Right atrium auricular region (tissue), 2 donors: ENCODE data around the gene DLG1. TPM values are rescaled to one million over a fixed set of nuclear protein-coding genes. Genes with fewer than 3 reads are reported as not detected.

Experiments
- DNase-seq: peaks from one replicate; pipeline ENCODE4 v3.0.0-alpha.2; 2019; ENCODE audit warnings: low spot score
- H3K27ac ChIP-seq, 2 donors: fragments of 200-600 bp; sonication (generic); 1 replicate in 1 of 2; 2 replicates in 1 of 2; pipeline ENCODE4 v1.5.1; 2016 to 2019
- H3K27me3 ChIP-seq, 2 donors: fragments of 200-600 bp; sonication (generic); one replicate each; pipeline versions ENCODE4 v1.5.1 to v1.6.0; 2017 to 2019
- H3K36me3 ChIP-seq: fragments of 200-600 bp; sonication (generic); one replicate; pipeline ENCODE4 v1.5.1; 2016
- H3K4me1 ChIP-seq, 2 donors: fragments of 200-600 bp; sonication (generic); one replicate each; pipeline versions ENCODE4 v1.5.1 to v1.6.0; 2017 to 2019
- H3K4me3 ChIP-seq, 2 donors: fragments of 200-600 bp; sonication (generic); 1 replicate in 1 of 2; 2 replicates in 1 of 2; pipeline ENCODE4 v1.5.1; 2017 to 2019; ENCODE audit warnings: mild to moderate bottlenecking in 1 of 2, moderate library complexity in 1 of 2
- H3K9me3 ChIP-seq, 2 donors: fragments of 200-600 bp; sonication (generic); one replicate each; pipeline ENCODE4 v1.5.1; 2019
- total RNA-seq, 2 donors: library from RNA; depleted of rRNA; stranded (reverse); fragments of >200 nt; gene quantifications; one replicate each; pipeline ENCODE4 v1.1.0, GENCODE V29; 2016
- TF ChIP-seq, protein P1 (sequence below), 2 donors: fragments of 200-600 bp; sonication (generic); IDR thresholded peaks; one replicate each; pipeline ENCODE4 v1.5.1; 2019; ENCODE audit warnings: antibody characterized with exemption in 2 of 2

The DLG1 gene
- total RNA-seq, 2 donors from 2014 or later = 24.4 to 49.9 TPM

DNA sequence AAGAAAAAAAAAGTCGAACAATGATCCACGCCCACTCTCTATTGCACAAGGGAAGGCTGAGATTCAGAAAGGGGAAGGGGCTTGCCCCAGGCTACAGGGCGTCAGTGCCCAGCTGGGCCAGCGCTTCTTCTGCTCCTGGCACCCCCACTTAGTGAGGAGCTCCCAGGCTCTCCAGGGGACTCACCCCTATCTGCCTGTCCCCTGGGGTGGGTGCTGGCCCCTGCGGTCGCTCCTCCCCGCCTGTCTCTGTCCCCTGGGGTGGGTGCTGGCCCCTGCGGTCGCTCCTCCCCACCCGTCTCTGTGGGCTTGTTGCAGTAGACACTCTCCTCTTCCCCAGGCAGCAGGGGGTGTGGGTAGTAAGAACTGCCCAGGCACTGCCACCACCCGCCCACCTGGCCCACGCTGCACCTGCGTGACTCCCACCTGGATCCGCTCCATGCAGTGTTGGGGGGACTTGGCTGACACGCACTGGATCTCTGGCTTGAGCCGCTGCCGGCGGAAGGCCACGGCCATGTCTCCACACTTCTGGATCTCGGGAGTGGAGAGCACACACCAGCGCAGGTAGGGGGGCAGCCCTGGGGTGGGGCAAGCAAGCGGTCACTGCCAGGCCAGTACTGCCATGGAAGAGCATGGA is 283.4 kb downstream of the DLG1 start:
- Histone ChIP-seq H3K4me3 (no peak overlapping the region), H3K27ac (no peak overlapping the region), H3K27me3 (no peaks in the 10 kb centered on the region), H3K4me1 (no peaks in the 10 kb centered on the region), H3K9me3 (no peaks in the 10 kb centered on the region), H3K36me3 (no peaks in the 10 kb centered on the region)
- TF ChIP-seq, protein P1, sequence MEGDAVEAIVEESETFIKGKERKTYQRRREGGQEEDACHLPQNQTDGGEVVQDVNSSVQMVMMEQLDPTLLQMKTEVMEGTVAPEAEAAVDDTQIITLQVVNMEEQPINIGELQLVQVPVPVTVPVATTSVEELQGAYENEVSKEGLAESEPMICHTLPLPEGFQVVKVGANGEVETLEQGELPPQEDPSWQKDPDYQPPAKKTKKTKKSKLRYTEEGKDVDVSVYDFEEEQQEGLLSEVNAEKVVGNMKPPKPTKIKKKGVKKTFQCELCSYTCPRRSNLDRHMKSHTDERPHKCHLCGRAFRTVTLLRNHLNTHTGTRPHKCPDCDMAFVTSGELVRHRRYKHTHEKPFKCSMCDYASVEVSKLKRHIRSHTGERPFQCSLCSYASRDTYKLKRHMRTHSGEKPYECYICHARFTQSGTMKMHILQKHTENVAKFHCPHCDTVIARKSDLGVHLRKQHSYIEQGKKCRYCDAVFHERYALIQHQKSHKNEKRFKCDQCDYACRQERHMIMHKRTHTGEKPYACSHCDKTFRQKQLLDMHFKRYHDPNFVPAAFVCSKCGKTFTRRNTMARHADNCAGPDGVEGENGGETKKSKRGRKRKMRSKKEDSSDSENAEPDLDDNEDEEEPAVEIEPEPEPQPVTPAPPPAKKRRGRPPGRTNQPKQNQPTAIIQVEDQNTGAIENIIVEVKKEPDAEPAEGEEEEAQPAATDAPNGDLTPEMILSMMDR (IDR thresholded peaks at IDR 0.05) = no peak
- no peak for DNase-seq

DNA sequence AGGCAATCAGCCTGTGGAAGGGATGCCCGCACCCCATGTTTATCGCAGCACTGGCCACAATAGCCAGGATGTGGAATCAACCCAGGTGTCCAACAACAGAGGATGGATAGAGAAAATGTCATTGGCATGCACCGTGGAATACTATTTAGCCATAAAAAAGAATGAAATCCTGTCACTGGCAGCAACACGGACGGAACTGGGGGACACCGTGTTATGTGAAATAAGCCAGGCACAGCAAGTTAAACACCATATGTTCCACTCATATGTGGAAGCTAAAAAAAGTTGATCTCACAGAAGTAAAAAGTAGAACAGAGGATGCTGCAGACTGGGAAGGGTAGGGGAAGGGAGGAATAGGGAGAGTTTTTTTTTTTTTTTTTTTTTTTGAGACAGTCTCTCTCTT is 284.4 kb downstream of the DLG1 start:
- Histone ChIP-seq H3K36me3 (no peaks in the 10 kb centered on the region), H3K4me1 (no peaks in the 10 kb centered on the region), H3K27me3 (no peaks in the 10 kb centered on the region), H3K27ac (no peak overlapping the region), H3K9me3 (no peaks in the 10 kb centered on the region), H3K4me3 (no peak overlapping the region)
- TF ChIP-seq, protein P1 (IDR thresholded peaks at IDR 0.05) = no peak
- no peak for DNase-seq

DNA sequence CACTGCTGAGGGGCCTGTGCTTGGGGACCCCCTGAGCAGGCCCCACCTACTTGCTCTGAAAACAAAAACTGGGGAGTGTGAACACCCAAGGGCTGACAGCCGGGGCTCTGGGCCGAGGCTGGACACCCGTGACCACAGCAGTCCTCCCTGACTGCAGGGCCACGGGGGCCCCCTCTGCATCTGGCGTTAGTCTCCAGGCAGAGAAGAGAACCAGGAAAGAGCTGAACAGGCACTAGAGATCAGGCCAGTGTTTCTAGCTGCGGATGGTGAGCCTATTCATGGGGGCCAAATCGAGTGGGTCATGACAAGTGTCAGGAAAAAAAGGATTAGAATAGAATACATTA is 285.9 kb downstream of the DLG1 start:
- Histone ChIP-seq H3K9me3 (no peaks in the 10 kb centered on the region), H3K36me3 (no peaks in the 10 kb centered on the region), H3K27me3 (no peaks in the 10 kb centered on the region), H3K27ac (no peak overlapping the region), H3K4me3 (no peak overlapping the region), H3K4me1 (no peaks in the 10 kb centered on the region)
- DNase-seq = no peak
- TF ChIP-seq, protein P1 (IDR thresholded peaks at IDR 0.05) = no peak

DNA sequence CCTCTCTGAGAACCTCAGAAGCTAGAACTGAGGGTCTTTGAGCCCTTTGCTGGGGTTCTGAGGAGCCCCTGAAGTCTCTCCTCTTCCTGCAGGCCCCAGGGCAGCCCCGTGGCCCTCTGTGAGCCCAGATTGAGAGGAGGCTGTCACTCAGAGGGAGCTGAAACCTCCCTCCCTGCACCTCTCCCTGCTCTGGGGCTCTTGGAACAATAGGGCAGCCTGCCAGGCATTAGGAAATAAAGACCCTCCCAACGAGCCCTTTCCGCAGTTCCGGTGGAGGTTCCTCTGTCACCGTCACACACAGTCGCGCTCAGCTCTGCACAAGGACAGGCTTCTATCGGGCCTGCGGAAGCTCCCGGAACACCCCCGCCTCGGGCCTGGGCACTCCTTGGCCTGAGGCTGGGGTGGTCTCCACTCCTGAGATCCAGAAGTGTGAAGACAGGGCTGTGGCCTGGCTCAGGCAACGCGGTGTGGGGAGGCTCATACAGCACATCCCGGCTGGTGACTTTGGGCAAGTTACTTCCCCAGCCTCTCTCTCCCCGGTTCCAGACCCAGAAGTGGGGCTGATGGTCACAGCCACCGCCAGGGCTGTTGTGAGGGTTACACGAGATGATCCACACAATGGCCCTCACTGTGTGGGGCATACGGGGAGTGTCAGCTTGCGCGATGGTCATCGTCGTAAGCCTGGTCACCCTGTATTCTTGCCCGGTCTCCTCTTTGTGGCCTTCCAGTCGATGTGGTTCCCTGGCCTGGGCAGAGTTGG is 286.5 kb downstream of the DLG1 start:
- H3K4me3 ChIP-seq = no peak overlapping the region
- no peak for DNase-seq
- TF ChIP-seq, protein P1 (IDR thresholded peaks at IDR 0.05) = no peak
- no peaks in the 10 kb centered on the region for H3K9me3 ChIP-seq
- H3K36me3 ChIP-seq = no peaks in the 10 kb centered on the region
- no peak overlapping the region for H3K27ac ChIP-seq
- H3K4me1 ChIP-seq = no peaks in the 10 kb centered on the region
- H3K27me3 ChIP-seq = no peaks in the 10 kb centered on the region

DNA sequence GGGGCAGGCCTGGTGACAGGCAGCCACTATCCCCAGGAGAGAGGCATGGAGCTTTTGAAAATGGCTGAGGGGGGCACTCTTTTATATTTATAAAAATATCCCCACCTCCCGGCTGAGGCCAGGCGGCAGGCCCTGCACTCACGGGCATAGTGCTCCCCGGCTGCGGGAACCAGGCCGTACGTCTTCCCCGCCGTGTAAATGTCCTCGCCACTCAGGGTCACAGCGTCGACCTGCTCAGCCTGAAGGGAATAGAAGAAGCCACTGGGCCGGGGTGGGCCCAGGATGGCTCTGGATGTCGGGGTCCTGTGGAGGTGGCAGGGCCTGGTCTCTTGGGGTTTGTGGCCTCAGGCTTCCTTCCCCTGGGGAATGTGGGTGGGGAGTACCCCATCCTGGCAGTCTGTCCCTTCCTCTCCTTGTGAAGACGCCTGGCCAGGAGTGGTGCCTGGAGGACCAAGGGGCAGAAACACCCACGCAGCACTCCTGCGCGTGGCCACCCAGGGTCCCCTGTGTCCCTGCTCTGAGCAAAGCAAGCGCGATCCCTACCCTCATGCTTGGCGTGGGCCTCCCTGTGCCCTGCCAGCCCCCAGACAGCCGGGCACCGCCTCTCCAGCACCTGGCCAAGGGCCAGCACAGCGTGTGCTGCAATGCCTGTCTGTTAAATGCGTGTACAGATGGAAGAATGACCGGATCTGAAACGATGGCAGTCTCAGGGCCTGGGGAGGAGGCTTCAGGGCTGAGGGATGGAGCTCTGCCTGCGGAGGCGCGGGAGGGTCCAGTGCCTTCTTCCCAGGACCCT is 287.7 kb downstream of the DLG1 start:
- no peak overlapping the region for H3K27ac ChIP-seq
- no peak for DNase-seq
- no peaks in the 10 kb centered on the region for H3K27me3 ChIP-seq
- H3K36me3 ChIP-seq = no peaks in the 10 kb centered on the region
- H3K4me3 ChIP-seq = no peak overlapping the region
- TF ChIP-seq, protein P1 (IDR thresholded peaks at IDR 0.05) = no peak
- H3K9me3 ChIP-seq = no peaks in the 10 kb centered on the region
- no peaks in the 10 kb centered on the region for H3K4me1 ChIP-seq
